GM12878 (cell line): ENCODE data around the gene VSIG10L. TPM values are rescaled to one million over a fixed set of nuclear protein-coding genes. Genes with fewer than 3 reads are reported as not detected.

Experiments
- ATAC-seq: fragments of 200-7000 bp; cut with Tn5 transposase; 3 replicates; pipeline ENCODE4 v1.9.1; 2020; ENCODE audit warnings: mild to moderate bottlenecking, moderate library complexity
- BruUV-seq: library from RNA; stranded (reverse); fragments of 400-500 nt; replicated peaks from 2 replicates; lab custom pipeline; 2021; lab: Mats Ljungman, UMichigan
- CTCF ChIA-PET: fragments of 300-600 bp; sonication (Branson Sonifier 250); formaldehyde crosslinking; extraction: SDS; loops from one replicate; lab custom pipeline; 2021; ENCODE audit warnings: inconsistent platforms; lab: Yijun Ruan, JAX
- POLR2A ChIA-PET: fragments of 350-600 bp; formaldehyde crosslinking; extraction: SDS; loops from one replicate; lab custom pipeline; 2021; ENCODE audit warnings: inconsistent platforms; lab: Charles Lee
- RAD21 ChIA-PET: fragments of 300-600 bp; sonication (Branson Sonifier 250); formaldehyde crosslinking; loops from one replicate; lab custom pipeline; 2023; ENCODE audit warnings: antibody characterized with exemption; ENCODE audit not compliant: unreplicated experiment; lab: Charles Lee
- SMC1A ChIA-PET: fragments of 300-600 bp; sonication (Branson Sonifier 250); formaldehyde crosslinking; loops from one replicate; lab custom pipeline; 2023; ENCODE audit not compliant: unreplicated experiment, uncharacterized antibody; lab: Charles Lee
- DNase-seq: peaks from one replicate; pipeline ENCODE4 v3.0.0-alpha.2; 2011; ENCODE audit warnings: low read depth, low spot score
- FAIRE-seq: peaks from 3 replicates; lab custom pipeline; 2011; peaks lifted over from hg19 to GRCh38; lab: Jason Lieb, UNC
- H2AFZ ChIP-seq: 2 replicates; pipeline ENCODE4 v1.6.0; 2011; ENCODE audit warnings: low read depth, low read length, control low read depth; ENCODE audit not compliant: control insufficient read depth
- H3K27ac ChIP-seq: 2 replicates; pipeline ENCODE4 v1.5.1; 2011; ENCODE audit warnings: control low read depth; ENCODE audit not compliant: control insufficient read depth, insufficient read depth
- H3K27me3 ChIP-seq, 2 experiments: replicated peaks in 1 of 2; 2 replicates each; pipeline versions ENCODE4 v1.6.0 to v1.6.1; 2011; ENCODE audit warnings: low read length in 1 of 2; ENCODE audit not compliant: control insufficient read depth in 2 of 2, insufficient read depth in 2 of 2
- H3K36me3 ChIP-seq, 2 experiments: 2 replicates each; pipeline ENCODE4 v1.5.1; 2011; ENCODE audit warnings: low read length in 1 of 2; ENCODE audit not compliant: control insufficient read depth in 2 of 2, insufficient read depth in 2 of 2
- H3K4me1 ChIP-seq: 2 replicates; pipeline ENCODE4 v1.6.1; 2011; ENCODE audit warnings: mild to moderate bottlenecking, low read length, moderate library complexity, mixed read lengths; ENCODE audit not compliant: control insufficient read depth, insufficient read depth
- H3K4me2 ChIP-seq: 2 replicates; pipeline ENCODE4 v1.6.0; 2011; ENCODE audit warnings: control low read depth; ENCODE audit not compliant: control insufficient read depth, insufficient read depth
- H3K4me3 ChIP-seq: fragments of 200-600 bp; sonication (generic); 2 replicates; pipeline ENCODE4 v1.5.1; 2016
- H3K79me2 ChIP-seq: 2 replicates; pipeline ENCODE4 v1.6.0; 2011; ENCODE audit warnings: low read length; ENCODE audit not compliant: control insufficient read depth, insufficient read depth
- H3K9ac ChIP-seq: 2 replicates; pipeline ENCODE4 v1.8.0; 2011; ENCODE audit warnings: low read length, control low read depth, mixed read lengths; ENCODE audit not compliant: control insufficient read depth, insufficient read depth
- H3K9me3 ChIP-seq: replicated peaks from 3 replicates; pipeline ENCODE4 v1.5.1; 2011; ENCODE audit warnings: mild to moderate bottlenecking, low read length; ENCODE audit not compliant: control insufficient read depth, insufficient read depth
- H4K20me1 ChIP-seq: 2 replicates; pipeline ENCODE4 v1.6.0; 2011; ENCODE audit not compliant: control insufficient read depth, insufficient read depth
- CEBPB ChIP-seq, 2 experiments: fragments of 150-350 bp in 1 of 2; IDR thresholded peaks; 2 replicates each; pipeline ENCODE4 v1.6.1; 2012 to 2014; ENCODE audit warnings: low read depth in 2 of 2, low read length in 2 of 2, borderline replicate concordance in 1 of 2, inconsistent platforms in 1 of 2
- CHD1 ChIP-seq: IDR thresholded peaks from 2 replicates; pipeline ENCODE4 v1.6.1; 2012; ENCODE audit warnings: low read depth, low read length, improper control_type of control experiment
- CREM ChIP-seq: IDR thresholded peaks from 2 replicates; pipeline ENCODE4 v1.6.1; 2014; ENCODE audit warnings: antibody characterized with exemption, low read depth
- FOS ChIP-seq: IDR thresholded peaks from 3 replicates; pipeline ENCODE4 v1.6.1; 2011; ENCODE audit warnings: borderline replicate concordance; ENCODE audit not compliant: insufficient read length; ENCODE audit errors: extremely low read depth
- HSF1 ChIP-seq: fragments of 150-350 bp; IDR thresholded peaks from 2 replicates; pipeline ENCODE4 v1.6.1; 2014; ENCODE audit warnings: mild to moderate bottlenecking, low read depth, low read length
- NKRF ChIP-seq: fragments of 450-650 bp; conservative IDR thresholded peaks from 2 replicates; pipeline ENCODE4 v1.6.1; 2017; ENCODE audit warnings: mild to moderate bottlenecking, moderate library complexity
- RELB ChIP-seq: fragments of 450-650 bp; IDR thresholded peaks from 2 replicates; pipeline ENCODE4 v1.6.1; 2017; ENCODE audit warnings: low read depth, mild to moderate bottlenecking, moderate library complexity
- TAF1 ChIP-seq: IDR thresholded peaks from 2 replicates; pipeline ENCODE4 v1.6.1; 2011; ENCODE audit warnings: mild to moderate bottlenecking, low read depth, low read length, borderline replicate concordance
- YBX1 ChIP-seq: fragments of 450-650 bp; IDR thresholded peaks from 2 replicates; pipeline ENCODE4 v1.6.1; 2016; ENCODE audit warnings: antibody characterized with exemption
- ZNF207 ChIP-seq: fragments of 450-650 bp; IDR thresholded peaks from 2 replicates; pipeline ENCODE4 v1.6.1; 2014; ENCODE audit warnings: antibody characterized with exemption, mild to moderate bottlenecking, borderline replicate concordance
- WGBS: methylation state at CpG from one replicate; pipeline ENCODE4 v1.1.6; 2016; ENCODE audit warnings: low lambda C conversion rate; ENCODE audit not compliant: insufficient replicate concordance, insufficient coverage; ENCODE audit errors: missing lambda C conversion rate; 5-methylcytosine and 5-hydroxymethylcytosine counted together
- in situ Hi-C: fragments of 300-500 bp; cut with MboI; formaldehyde crosslinking; loops from 9 replicates; pipeline ENCODE4 v1.14.3; 2018; ENCODE audit warnings: mixed read lengths
- intact Hi-C: fragments of 100-400 bp; cut with micrococcal nuclease; formaldehyde crosslinking; loops from one replicate; pipeline ENCODE4 v1.14.2; 2022; ENCODE audit not compliant: unreplicated experiment
- polyA plus RNA-seq, 11 experiments: library from polyadenylated mRNA; depleted of rRNA in 4 of 11; unstranded in 6 of 11; stranded (reverse) in 5 of 11; fragments of >200 nt; fragmentation: Nextera tagmentation in 4 of 11; fragmentation: Illumina TruSeq in 1 of 11; extraction: Ambion mirVana in 4 of 11; extraction: Trizol in 1 of 11; gene quantifications; 1 replicate in 1 of 11; 2 replicates in 10 of 11; pipeline versions ENCODE4 v1.2.1 to v1.2.3, GENCODE V29; 2011 to 2016; ENCODE audit warnings: inconsistent platforms in 2 of 11, missing spikeins in 2 of 11, low read depth in 1 of 11
- total RNA-seq, 4 experiments: library from RNA; depleted of rRNA in 3 of 4; stranded (reverse); fragments of >200 nt in 3 of 4; fragmentation: Illumina TruSeq in 1 of 4; extraction: Trizol in 1 of 4; gene quantifications; 2 replicates each; pipeline versions ENCODE4 v1.2.1 to v1.2.3, GENCODE V29; 2013 to 2021
- TF ChIP-seq, protein P1 (sequence below): IDR thresholded peaks from 2 replicates; pipeline ENCODE4 v1.6.1; 2011; ENCODE audit warnings: low read depth, low read length, improper control_type of control experiment, borderline replicate concordance
- TF ChIP-seq, protein P2 (sequence below): IDR thresholded peaks from 2 replicates; pipeline ENCODE4 v1.6.1; 2012; ENCODE audit warnings: improper control_type of control experiment, low read depth, low read length; ENCODE audit not compliant: insufficient replicate concordance

Gene VSIG10L
- total and polyA plus RNA-seq, 10 of the 15 experiments (the other 5 are each of a cell fraction or from before 2014, with no cell fraction given), result 0.09 to 0.93 (median 0.49) TPM

GRCh38 chr19:51352783-51353360, 10.9 kb upstream of the VSIG10L start:
- H3K4me1 ChIP-seq, result no peaks in the 10 kb centered on the region
- H2AFZ ChIP-seq, result no peak overlapping the region
- no peak for DNase-seq
- intact Hi-C loops, result no loop called here
- ChIA-PET RAD21 (no interaction called here), POLR2A (no interaction called here), SMC1A (interaction anchor here (1.7 kb wide), 1 partner anchor 13 kb away, joined by 4 read pairs; no protein-coding TSS in a partner anchor), CTCF (no interaction called here)
- no peak overlapping the region for H3K4me2 ChIP-seq
- no peaks in the 10 kb centered on the region for H3K9me3 ChIP-seq
- no TSS peak for BruUV-seq
- no peak for FAIRE-seq
- no peak overlapping the region for H3K27ac ChIP-seq
- H3K4me3 ChIP-seq, result no peak overlapping the region
- peaks cover 0 to 4% of the 10 kb centered on the region in 2 experiments; a peak in 1 of 4 replicates for H3K36me3 ChIP-seq
- H3K27me3 ChIP-seq, result no peaks in the 10 kb centered on the region
- no peaks in the 10 kb centered on the region for H3K79me2 ChIP-seq
- 94% methylated on average over 15 of the region's 16 CpGs for WGBS
- no peak for ATAC-seq
- H4K20me1 ChIP-seq, result no peaks in the 10 kb centered on the region
- no peak overlapping the region for H3K9ac ChIP-seq
- in situ Hi-C loops, result loop anchor here (25.0 kb wide), 1 partner anchor 1016 kb away; the partner anchor contains the start of gene KCNC3
- TF ChIP-seq HSF1 (no peak), RELB (no peak), NKRF (no peak), FOS (no peak), CEBPB (IDR thresholded peaks at IDR 0.05; ENCODE audit: borderline replicate concordance in 1 of 2, low read depth in 2 of 2, low read length in 2 of 2) (no peak), CHD1 (no peak), TAF1 (no peak), YBX1 (no peak), CREM (no peak), ZNF207 (no peak)
- TF ChIP-seq, protein P1, sequence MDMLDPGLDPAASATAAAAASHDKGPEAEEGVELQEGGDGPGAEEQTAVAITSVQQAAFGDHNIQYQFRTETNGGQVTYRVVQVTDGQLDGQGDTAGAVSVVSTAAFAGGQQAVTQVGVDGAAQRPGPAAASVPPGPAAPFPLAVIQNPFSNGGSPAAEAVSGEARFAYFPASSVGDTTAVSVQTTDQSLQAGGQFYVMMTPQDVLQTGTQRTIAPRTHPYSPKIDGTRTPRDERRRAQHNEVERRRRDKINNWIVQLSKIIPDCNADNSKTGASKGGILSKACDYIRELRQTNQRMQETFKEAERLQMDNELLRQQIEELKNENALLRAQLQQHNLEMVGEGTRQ, result no peak
- TF ChIP-seq, protein P2, sequence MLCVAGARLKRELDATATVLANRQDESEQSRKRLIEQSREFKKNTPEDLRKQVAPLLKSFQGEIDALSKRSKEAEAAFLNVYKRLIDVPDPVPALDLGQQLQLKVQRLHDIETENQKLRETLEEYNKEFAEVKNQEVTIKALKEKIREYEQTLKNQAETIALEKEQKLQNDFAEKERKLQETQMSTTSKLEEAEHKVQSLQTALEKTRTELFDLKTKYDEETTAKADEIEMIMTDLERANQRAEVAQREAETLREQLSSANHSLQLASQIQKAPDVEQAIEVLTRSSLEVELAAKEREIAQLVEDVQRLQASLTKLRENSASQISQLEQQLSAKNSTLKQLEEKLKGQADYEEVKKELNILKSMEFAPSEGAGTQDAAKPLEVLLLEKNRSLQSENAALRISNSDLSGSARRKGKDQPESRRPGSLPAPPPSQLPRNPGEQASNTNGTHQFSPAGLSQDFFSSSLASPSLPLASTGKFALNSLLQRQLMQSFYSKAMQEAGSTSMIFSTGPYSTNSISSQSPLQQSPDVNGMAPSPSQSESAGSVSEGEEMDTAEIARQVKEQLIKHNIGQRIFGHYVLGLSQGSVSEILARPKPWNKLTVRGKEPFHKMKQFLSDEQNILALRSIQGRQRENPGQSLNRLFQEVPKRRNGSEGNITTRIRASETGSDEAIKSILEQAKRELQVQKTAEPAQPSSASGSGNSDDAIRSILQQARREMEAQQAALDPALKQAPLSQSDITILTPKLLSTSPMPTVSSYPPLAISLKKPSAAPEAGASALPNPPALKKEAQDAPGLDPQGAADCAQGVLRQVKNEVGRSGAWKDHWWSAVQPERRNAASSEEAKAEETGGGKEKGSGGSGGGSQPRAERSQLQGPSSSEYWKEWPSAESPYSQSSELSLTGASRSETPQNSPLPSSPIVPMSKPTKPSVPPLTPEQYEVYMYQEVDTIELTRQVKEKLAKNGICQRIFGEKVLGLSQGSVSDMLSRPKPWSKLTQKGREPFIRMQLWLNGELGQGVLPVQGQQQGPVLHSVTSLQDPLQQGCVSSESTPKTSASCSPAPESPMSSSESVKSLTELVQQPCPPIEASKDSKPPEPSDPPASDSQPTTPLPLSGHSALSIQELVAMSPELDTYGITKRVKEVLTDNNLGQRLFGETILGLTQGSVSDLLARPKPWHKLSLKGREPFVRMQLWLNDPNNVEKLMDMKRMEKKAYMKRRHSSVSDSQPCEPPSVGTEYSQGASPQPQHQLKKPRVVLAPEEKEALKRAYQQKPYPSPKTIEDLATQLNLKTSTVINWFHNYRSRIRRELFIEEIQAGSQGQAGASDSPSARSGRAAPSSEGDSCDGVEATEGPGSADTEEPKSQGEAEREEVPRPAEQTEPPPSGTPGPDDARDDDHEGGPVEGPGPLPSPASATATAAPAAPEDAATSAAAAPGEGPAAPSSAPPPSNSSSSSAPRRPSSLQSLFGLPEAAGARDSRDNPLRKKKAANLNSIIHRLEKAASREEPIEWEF, result no peak
